ENCODE results near the gene THSD4. TPM values are rescaled to one million over a fixed set of nuclear protein-coding genes. Genes with fewer than 3 reads are reported as not detected.

THSD4 gene
- total and polyA plus RNA-seq, 2 of the 4 experiments (the other 2 are of a cell fraction): 25.5 to 31.1 TPM

DNA sequence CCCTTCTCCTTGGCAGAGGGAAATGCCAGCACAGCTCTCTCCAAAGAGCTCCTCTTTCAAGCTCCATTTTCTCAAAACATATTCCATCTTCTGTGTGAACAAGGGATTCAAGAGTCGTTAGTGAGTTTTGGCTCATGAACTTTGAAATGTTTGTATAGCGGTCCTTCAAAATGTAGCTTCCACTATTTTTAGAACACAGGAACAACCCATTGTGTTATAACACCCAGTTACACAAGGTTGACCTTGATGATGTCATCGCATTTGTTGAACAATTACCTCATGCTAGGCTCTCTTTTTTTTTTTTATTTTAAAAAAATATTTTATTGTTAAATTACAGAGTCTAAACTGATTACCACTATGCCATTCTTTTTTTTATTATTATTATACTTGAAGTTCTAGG is 251.7 kb downstream of the THSD4 start:
- POLR2A ChIA-PET (ENCODE audit: unreplicated experiment): no interaction called here

More for the DNA sequence above, 251.7 kb downstream of the THSD4 start:
- Histone ChIP-seq H2BK120ac (ENCODE audit: low read depth, low read length) (no peak overlapping the region), H2BK20ac (ENCODE audit: low read depth, low read length) (no peak overlapping the region), H3K4me3 (ENCODE audit: insufficient read depth, low read depth, low read length) (no peak overlapping the region), H3K9me3 (ENCODE audit: control insufficient read depth, insufficient read depth, low read length) (no peaks in the 10 kb centered on the region), H3K4me1 (ENCODE audit: control insufficient read depth, insufficient read depth, low read length) (0 out of 2 replicates have a peak, but pooled peaks cover 2% of the 10 kb centered on the region), H2AK9ac (replicated peaks; ENCODE audit: low read depth, low read length, poor library complexity) (no peak overlapping the region), H3K27ac (ENCODE audit: insufficient read depth, low read length) (no peak overlapping the region), H4K8ac (ENCODE audit: low read depth in 2 of 2, low read length in 2 of 2) (no peak overlapping the region), H3K9me1 (ENCODE audit: insufficient read depth, low read length) (no peaks in the 10 kb centered on the region), H2BK5ac (ENCODE audit: low read depth, low read length, poor library complexity, severe bottlenecking) (no peak overlapping the region), H3K14ac (replicated peaks; ENCODE audit: low read depth, low read length) (no peak overlapping the region), H4K91ac (ENCODE audit: insufficient read depth, low read depth, low read length) (no peak overlapping the region), H3K18ac (ENCODE audit: low read depth, low read length) (no peak overlapping the region), H3K4ac (ENCODE audit: low read depth, low read length) (no peak overlapping the region), H3K36me3 (ENCODE audit: control insufficient read depth, insufficient read depth, low read length) (peaks cover 3% of the 10 kb centered on the region; the same call in 1 of the 2 replicates), H3K23ac (ENCODE audit: low read depth, low read length) (no peak overlapping the region), H4K20me1 (ENCODE audit: insufficient read depth, low read length) (no peaks in the 10 kb centered on the region), H2AK5ac (ENCODE audit: low read depth, low read length) (no peak overlapping the region), H4K5ac (ENCODE audit: low read depth, low read length) (no peak overlapping the region), H3K9ac (ENCODE audit: low read depth, low read length) (no peak overlapping the region), H3K56ac (ENCODE audit: extremely low read depth, insufficient read depth, low read length) (no peak overlapping the region), H2AFZ (replicated peaks; ENCODE audit: low read length, poor library complexity) (no peak overlapping the region), H3K79me1 (ENCODE audit: low read depth in 1 of 2, low read length in 2 of 2) (no peaks in the 10 kb centered on the region), H3K4me2 (ENCODE audit: low read depth, low read length) (no peak overlapping the region), H2BK15ac (ENCODE audit: low read depth, low read length) (peak overlapping the region; percentile 40; the same call in 1 of the 3 replicates), H3K27me3 (ENCODE audit: control insufficient read depth, insufficient read depth, low read length) (no peaks in the 10 kb centered on the region)
- DNase-seq: peak; percentile 32
- ATAC-seq (ENCODE audit: low read depth): no peak
- BruUV-seq (replicated peaks): no TSS peak
- TF ChIP-seq RCOR1 (IDR thresholded peaks at IDR 0.05; ENCODE audit: insufficient replicate concordance, low read length): no peak
- no peak for TF ChIP-seq FOS (IDR thresholded peaks at IDR 0.05; ENCODE audit: low read depth, low read length)
- TF ChIP-seq NFE2L2 (IDR thresholded peaks at IDR 0.05; ENCODE audit: low read depth, low read length): no peak
- TF ChIP-seq, protein P1, sequence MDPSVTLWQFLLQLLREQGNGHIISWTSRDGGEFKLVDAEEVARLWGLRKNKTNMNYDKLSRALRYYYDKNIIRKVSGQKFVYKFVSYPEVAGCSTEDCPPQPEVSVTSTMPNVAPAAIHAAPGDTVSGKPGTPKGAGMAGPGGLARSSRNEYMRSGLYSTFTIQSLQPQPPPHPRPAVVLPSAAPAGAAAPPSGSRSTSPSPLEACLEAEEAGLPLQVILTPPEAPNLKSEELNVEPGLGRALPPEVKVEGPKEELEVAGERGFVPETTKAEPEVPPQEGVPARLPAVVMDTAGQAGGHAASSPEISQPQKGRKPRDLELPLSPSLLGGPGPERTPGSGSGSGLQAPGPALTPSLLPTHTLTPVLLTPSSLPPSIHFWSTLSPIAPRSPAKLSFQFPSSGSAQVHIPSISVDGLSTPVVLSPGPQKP (IDR thresholded peaks at IDR 0.05; ENCODE audit: borderline replicate concordance, low read depth, low read length): no peak
- TF ChIP-seq MAFK (IDR thresholded peaks at IDR 0.05; ENCODE audit: low read depth, low read length): no peak
- TF ChIP-seq RFX5 (IDR thresholded peaks at IDR 0.05; ENCODE audit: low read depth, low read length): no peak
- no peak for TF ChIP-seq POLR2A (IDR thresholded peaks at IDR 0.05; ENCODE audit: low read depth, low read length)
- no peak for TF ChIP-seq MXI1 (IDR thresholded peaks at IDR 0.05; ENCODE audit: borderline replicate concordance, low read depth, low read length)
- TF ChIP-seq SMC3 (IDR thresholded peaks at IDR 0.05; ENCODE audit: low read depth, low read length): no peak
- no peak for TF ChIP-seq USF2 (IDR thresholded peaks at IDR 0.05; ENCODE audit: low read depth, low read length)
- no peak for TF ChIP-seq BHLHE40 (IDR thresholded peaks at IDR 0.05; ENCODE audit: low read depth, low read length)
- TF ChIP-seq MAZ (IDR thresholded peaks at IDR 0.05; ENCODE audit: borderline replicate concordance, low read depth, low read length): no peak
- no peak for TF ChIP-seq CHD1 (IDR thresholded peaks at IDR 0.05; ENCODE audit: low read depth, low read length)
- TF ChIP-seq RAD21 (IDR thresholded peaks at IDR 0.05; ENCODE audit: low read length): no peak
- no peak for TF ChIP-seq CTCF (conservative IDR thresholded peaks at IDR 0.05; ENCODE audit: low read depth, low read length)
- TF ChIP-seq CEBPB (IDR thresholded peaks at IDR 0.05; ENCODE audit: low read depth, low read length): no peak
- in situ Hi-C loops (cut with MboI; ENCODE audit: low sequenced_read_pairs) (no loop called here), dilution Hi-C loops (cut with HindIII; ENCODE audit: low sequenced_read_pairs, unreplicated experiment) (no loop called here), intact Hi-C loops (cut with micrococcal nuclease) (no loop called here)
- WGBS, 2 experiments (ENCODE audit: extremely low coverage in 2 of 2, insufficient read length in 1 of 2): 100% methylated on average over 2 of the region's 3 CpGs; no CpG with 5 or more reads in 1 of the 2 experiments
- CTCF ChIA-PET: no interaction called here

Data from IMR-90 (cell line).